Epithelial cell of proximal tubule (primary cell): ENCODE measurements around the gene CLCF1. TPM values are rescaled to one million over a fixed set of nuclear protein-coding genes. Genes with fewer than 3 reads are reported as not detected.

ENCODE experiments used
- DNase-seq: peaks from one replicate; pipeline ENCODE4 v3.0.0-alpha.2; 2011; ENCODE audit warnings: low read depth
- H3K4me3 ChIP-seq: 2 replicates; pipeline ENCODE4 v1.5.1; 2011; ENCODE audit warnings: low read depth, mild to moderate bottlenecking, low read length
- CTCF ChIP-seq: conservative IDR thresholded peaks from 2 replicates; pipeline ENCODE4 v1.5.1; 2012; ENCODE audit warnings: low read depth, mild to moderate bottlenecking, low read length
- total RNA-seq: library from RNA; depleted of rRNA; stranded (reverse); fragments of >200 nt; gene quantifications from 2 replicates; pipeline ENCODE4 v1.2.3, GENCODE V29; 2015

CLCF1 gene
- total RNA-seq, 1 donor from 2014 or later = 44.6 TPM

GRCh38 chr11:67354075-67355022, 19.0 kb downstream of the CLCF1 start:
- H3K4me3 ChIP-seq = peak overlapping the region; percentile 81
- TF ChIP-seq CTCF = peak; percentile 16
- peak; percentile 93 for DNase-seq

GRCh38 chr11:67353317-67354074, 19.9 kb downstream of the CLCF1 start, which contains the start of gene POLD4:
Gene POLD4 (minus strand): TSS chr11:67353546. CDS start chr11:67353399, 147 bp downstream.
- peak within 1 kb of the TSS; percentile 81 for H3K4me3 ChIP-seq
- DNase-seq = no peak
- TF ChIP-seq CTCF = no peak

GRCh38 chr11:67352546-67353316, 20.7 kb downstream of the CLCF1 start:
- no peak for DNase-seq
- no peak for TF ChIP-seq CTCF

GRCh38 chr11:67351275-67352005, 22.0 kb downstream of the CLCF1 start:
- DNase-seq = no peak
- peak; percentile 96 for TF ChIP-seq CTCF
- peak overlapping the region; percentile 81 for H3K4me3 ChIP-seq

More at GRCh38 chr11:67352546-67353316, 20.7 kb downstream of the CLCF1 start:
- H3K4me3 ChIP-seq = peak overlapping the region; percentile 81

GRCh38 chr11:67349928-67350465, 23.4 kb downstream of the CLCF1 start:
- TF ChIP-seq CTCF = no peak
- H3K4me3 ChIP-seq = no peak overlapping the region
- DNase-seq = no peak

GRCh38 chr11:67349457-67349856, 23.9 kb downstream of the CLCF1 start:
- H3K4me3 ChIP-seq = no peak overlapping the region
- DNase-seq = no peak
- TF ChIP-seq CTCF = no peak
